ENCODE data around the gene ATG9B.

DNA sequence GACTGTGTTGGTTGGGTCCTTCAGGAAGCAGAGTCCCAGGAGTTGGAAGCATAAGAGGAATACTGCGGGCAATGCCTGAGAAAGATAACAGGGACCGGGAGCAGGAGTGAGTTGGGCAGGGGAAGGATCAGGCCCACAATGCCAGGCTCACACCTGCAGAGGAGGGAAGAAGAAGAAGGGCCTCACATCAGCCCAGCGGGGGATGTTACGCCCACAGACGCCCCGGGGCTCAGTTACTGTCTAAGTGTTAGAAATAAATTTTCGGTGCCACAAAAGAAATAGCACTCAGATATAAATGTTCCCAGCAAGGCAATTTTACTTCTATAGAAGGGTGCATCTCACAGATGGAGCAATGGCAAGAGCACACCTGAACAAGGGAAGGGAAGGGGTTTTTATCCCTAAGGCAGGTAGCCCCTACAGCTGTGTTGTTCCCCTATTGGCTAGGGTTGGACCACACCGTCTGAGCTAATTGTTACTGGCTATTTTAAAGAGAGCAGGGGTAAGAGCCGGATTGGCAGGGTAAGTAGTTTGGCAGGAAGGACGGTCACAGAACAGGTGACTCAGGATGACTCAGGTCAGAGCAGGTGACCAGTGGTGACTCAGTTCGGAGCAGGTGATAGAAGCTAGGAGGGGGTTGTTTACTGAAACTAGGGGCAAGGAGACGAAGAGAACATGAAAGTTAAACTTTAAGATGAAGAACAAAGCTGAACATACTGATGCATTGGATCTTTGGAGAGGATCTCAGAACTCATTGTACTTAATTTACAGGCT lies 33.7 kb downstream of the ATG9B start, which contains the start of gene NOS3:
- TF ChIP-seq CTCF (IDR thresholded peaks at IDR 0.05) (no peak), FOXJ3 (CRISPR knock-in tag; IDR thresholded peaks at IDR 0.05) (no peak), REST (IDR thresholded peaks at IDR 0.05; ENCODE audit: low read depth, low read length) (no peak), USF2 (IDR thresholded peaks at IDR 0.05; ENCODE audit: borderline replicate concordance, low read depth, low read length) (no peak), YY1 (IDR thresholded peaks at IDR 0.05; ENCODE audit: low read depth) (no peak), NRF1 (IDR thresholded peaks at IDR 0.05; ENCODE audit: low read depth, low read length) (no peak), CHD2 (IDR thresholded peaks at IDR 0.05; ENCODE audit: low read length, partially characterized antibody) (no peak), NFIC (IDR thresholded peaks at IDR 0.05; ENCODE audit: borderline replicate concordance) (no peak), POLR2AphosphoS5 (IDR thresholded peaks at IDR 0.05; ENCODE audit: low read depth, low read length) (no peak), RFX5 (IDR thresholded peaks at IDR 0.05; ENCODE audit: low read length) (no peak)
